Kidney (tissue), 22 donors: ENCODE data around the gene TICAM2. TPM values are rescaled to one million over a fixed set of nuclear protein-coding genes. Genes with fewer than 3 reads are reported as not detected.
"Not testable (repeated sequence)": the region's sequence is repeated elsewhere in the genome, so short reads cannot be mapped to it uniquely, and the experiment has no call there.

ENCODE experiments used
- DNase-seq, 5 donors: peaks; one replicate each; pipeline ENCODE4 v3.0.0-alpha.2; 2013 to 2020
- FAIRE-seq: peaks from 2 replicates; lab custom pipeline; 2012; peaks lifted over from hg19 to GRCh38; lab: Jason Lieb, UNC
- H3K27ac ChIP-seq, 2 donors: one replicate each; pipeline ENCODE4 v1.7.0; 2013; ENCODE audit warnings: low read depth in 2 of 2, low read length in 2 of 2, inconsistent platforms in 1 of 2
- H3K27me3 ChIP-seq: one replicate; pipeline ENCODE4 v1.7.1; 2013; ENCODE audit warnings: low read length, inconsistent platforms; ENCODE audit not compliant: control insufficient read depth, insufficient read depth
- H3K36me3 ChIP-seq, 3 donors: one replicate each; pipeline versions ENCODE4 v1.7.0 to v1.7.1; 2013; ENCODE audit warnings: low read length in 3 of 3, control low read depth in 1 of 3, inconsistent platforms in 1 of 3; ENCODE audit not compliant: insufficient read depth in 3 of 3, control insufficient read depth in 2 of 3
- H3K4me1 ChIP-seq, 3 donors: one replicate each; pipeline versions ENCODE4 v1.7.0 to v1.7.1; 2013; ENCODE audit warnings: low read length in 3 of 3, inconsistent platforms in 1 of 3, low read depth in 1 of 3; ENCODE audit not compliant: control insufficient read depth in 2 of 3, insufficient read depth in 2 of 3
- H3K4me3 ChIP-seq, 3 donors: one replicate each; pipeline versions ENCODE4 v1.7.0 to v1.8.1; 2013; ENCODE audit warnings: low read length in 3 of 3, control low read depth in 1 of 3, inconsistent platforms in 1 of 3
- H3K9ac ChIP-seq, 3 donors: one replicate each; pipeline versions ENCODE4 v1.7.0 to v1.7.1; 2013; ENCODE audit warnings: low read length in 3 of 3, control low read depth in 1 of 3, inconsistent platforms in 1 of 3
- H3K9me3 ChIP-seq, 3 donors: one replicate each; pipeline versions ENCODE4 v1.7.0 to v1.7.1; 2013; ENCODE audit warnings: low read length in 3 of 3, control low read depth in 1 of 3, inconsistent platforms in 1 of 3; ENCODE audit not compliant: control insufficient read depth in 2 of 3, insufficient read depth in 1 of 3
- intact Hi-C: fragments of 100-400 bp; cut with DNase I; formaldehyde crosslinking; loops from one replicate; pipeline ENCODE4 v1.11.1; 2022
- long read RNA-seq, 10 donors: library from polyadenylated mRNA in 1 of 10; unstranded in 1 of 10; transcript quantifications; one replicate each; pipeline ENCODE4 v2.0.0 and lab custom pipeline, GENCODE V29; 2021 to 2026
- polyA plus RNA-seq: library from polyadenylated mRNA; stranded (reverse); fragments of 350-450 nt; fragmentation: Illumina TruSeq; extraction: RNeasy Lipid Tissue Mini Kit (QIAGEN cat#74804); gene quantifications from one replicate; pipeline ENCODE4 v1.2.3, GENCODE V29; 2014; ENCODE audit warnings: low read depth, low replicate concordance; ENCODE audit not compliant: insufficient read depth
- total RNA-seq: library from RNA; stranded (reverse); fragmentation: NEBNext Ultra II Directional; extraction: Animal tissue kit (Norgen Biotek cat#: 25700); gene quantifications from one replicate; pipeline ENCODE4 v1.2.1, GENCODE V29; 2021
- TF ChIP-seq, protein P1 (sequence below): IDR thresholded peaks from 3 replicates; pipeline ENCODE4 v1.5.1; 2012; ENCODE audit warnings: mild to moderate bottlenecking, moderate library complexity, borderline replicate concordance; ENCODE audit not compliant: insufficient read depth; ENCODE audit errors: extremely low read depth
- donor health status: control.
- donor health status: control.
- donor health status: control.
- donor health status: control.
- donor health status: control.
- donor health status: DM: yes; HTN: yes; CAD: no.
- donor health status: Normal renal cell carcinoma (clear cell type).

TICAM2 gene, protein sequence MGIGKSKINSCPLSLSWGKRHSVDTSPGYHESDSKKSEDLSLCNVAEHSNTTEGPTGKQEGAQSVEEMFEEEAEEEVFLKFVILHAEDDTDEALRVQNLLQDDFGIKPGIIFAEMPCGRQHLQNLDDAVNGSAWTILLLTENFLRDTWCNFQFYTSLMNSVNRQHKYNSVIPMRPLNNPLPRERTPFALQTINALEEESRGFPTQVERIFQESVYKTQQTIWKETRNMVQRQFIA
- 7.6 TPM for total RNA-seq
- polyA plus RNA-seq: 2.0 TPM
- long read RNA-seq, donor 1, partial matches to known transcripts: 0 of 1 reads
- long read RNA-seq, donor 1, other reads (novel, unspliced or antisense): 0 of 1 reads
- long read RNA-seq, donor 2: 0 reads
- long read RNA-seq, donor 3, partial matches to known transcripts: 0 of 1 reads
- long read RNA-seq, donor 3, other reads (novel, unspliced or antisense): 0 of 1 reads
- long read RNA-seq, donor 4: 0 reads
- long read RNA-seq, donor 5: 0 reads
- long read RNA-seq, donor 6: 0 reads
- long read RNA-seq, donor 7, partial matches to known transcripts: 0 of 2 reads
- long read RNA-seq, donor 7, other reads (novel, unspliced or antisense): 1 of 2 reads
- long read RNA-seq, donor 8, partial matches to known transcripts: 0 of 1 reads
- long read RNA-seq, donor 8, other reads (novel, unspliced or antisense): 0 of 1 reads
- long read RNA-seq, donor 9: 0 reads
- long read RNA-seq, donor 10, partial matches to known transcripts: 0 of 1 reads
- long read RNA-seq, donor 10, other reads (novel, unspliced or antisense): 0 of 1 reads

DNA sequence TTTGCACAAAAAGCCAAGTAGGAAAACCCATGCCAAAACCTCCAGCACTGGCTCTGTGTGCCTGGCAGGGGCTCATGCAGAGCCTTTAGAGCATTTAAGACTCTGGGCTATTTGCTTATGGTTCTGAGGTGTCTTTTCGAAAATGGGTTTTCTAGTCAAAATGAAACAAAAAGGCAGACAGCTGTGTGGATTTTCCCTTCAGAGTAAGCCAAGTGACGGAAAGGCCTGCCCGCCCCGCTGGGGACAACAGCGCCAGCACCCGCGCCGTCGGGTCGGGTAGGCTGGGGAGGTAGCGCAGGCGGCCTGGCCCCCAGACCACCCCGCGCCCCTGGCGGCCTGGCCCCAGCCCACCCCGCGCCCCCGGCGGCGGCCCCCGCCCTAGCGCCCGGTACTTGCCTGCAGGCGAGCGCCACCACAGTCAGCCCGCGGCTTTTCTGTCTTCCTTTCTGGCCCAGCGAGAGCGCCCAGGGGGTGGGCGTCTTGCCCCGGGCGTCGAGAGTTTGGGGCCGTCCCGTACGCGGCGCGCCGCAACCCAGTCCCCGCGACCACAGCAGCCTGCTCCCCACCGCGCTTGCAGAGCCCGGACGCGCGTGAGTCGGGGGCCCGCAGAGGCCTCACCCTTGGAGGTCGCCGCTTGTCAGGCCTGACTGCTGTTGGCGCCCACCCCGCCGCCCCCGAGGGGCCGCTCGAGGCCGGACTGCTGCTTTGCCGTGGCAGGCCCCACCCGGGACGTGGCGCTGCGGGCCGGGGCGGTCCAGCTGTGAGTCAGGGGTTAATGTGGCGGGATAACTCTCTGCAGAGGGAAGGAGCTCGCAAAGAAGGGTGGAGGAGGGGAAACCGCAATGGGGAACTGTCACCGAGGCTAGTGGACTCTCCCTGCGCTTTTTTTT, at the start of gene TICAM2:
Gene TICAM2 (minus strand): TSS at position 779 of the 890 bp plus-strand sequence. CDS start 21,223 bp downstream, outside the sequence.
- Histone ChIP-seq H3K27me3 (no peaks in the 10 kb centered on the region), H3K9ac (peak within 1 kb of the TSS; percentile 54 to 65 (median 55)), H3K9me3 (no peaks in the 10 kb centered on the region), H3K4me3 (peak within 1 kb of the TSS; percentile 61 to 73 (median 71)), H3K27ac (peak within 1 kb of the TSS; percentile 70 to 86), H3K4me1 (peaks cover 0 to 11% (median 0%) of the 10 kb centered on the region in 3 donors), H3K36me3 (no peaks in the 10 kb centered on the region)
- intact Hi-C loops: no loop called here
- TF ChIP-seq, protein P1, sequence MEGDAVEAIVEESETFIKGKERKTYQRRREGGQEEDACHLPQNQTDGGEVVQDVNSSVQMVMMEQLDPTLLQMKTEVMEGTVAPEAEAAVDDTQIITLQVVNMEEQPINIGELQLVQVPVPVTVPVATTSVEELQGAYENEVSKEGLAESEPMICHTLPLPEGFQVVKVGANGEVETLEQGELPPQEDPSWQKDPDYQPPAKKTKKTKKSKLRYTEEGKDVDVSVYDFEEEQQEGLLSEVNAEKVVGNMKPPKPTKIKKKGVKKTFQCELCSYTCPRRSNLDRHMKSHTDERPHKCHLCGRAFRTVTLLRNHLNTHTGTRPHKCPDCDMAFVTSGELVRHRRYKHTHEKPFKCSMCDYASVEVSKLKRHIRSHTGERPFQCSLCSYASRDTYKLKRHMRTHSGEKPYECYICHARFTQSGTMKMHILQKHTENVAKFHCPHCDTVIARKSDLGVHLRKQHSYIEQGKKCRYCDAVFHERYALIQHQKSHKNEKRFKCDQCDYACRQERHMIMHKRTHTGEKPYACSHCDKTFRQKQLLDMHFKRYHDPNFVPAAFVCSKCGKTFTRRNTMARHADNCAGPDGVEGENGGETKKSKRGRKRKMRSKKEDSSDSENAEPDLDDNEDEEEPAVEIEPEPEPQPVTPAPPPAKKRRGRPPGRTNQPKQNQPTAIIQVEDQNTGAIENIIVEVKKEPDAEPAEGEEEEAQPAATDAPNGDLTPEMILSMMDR: peak; percentile 6
- FAIRE-seq: no peak
- peak; percentile 53 to 87 (median 77) for DNase-seq

DNA sequence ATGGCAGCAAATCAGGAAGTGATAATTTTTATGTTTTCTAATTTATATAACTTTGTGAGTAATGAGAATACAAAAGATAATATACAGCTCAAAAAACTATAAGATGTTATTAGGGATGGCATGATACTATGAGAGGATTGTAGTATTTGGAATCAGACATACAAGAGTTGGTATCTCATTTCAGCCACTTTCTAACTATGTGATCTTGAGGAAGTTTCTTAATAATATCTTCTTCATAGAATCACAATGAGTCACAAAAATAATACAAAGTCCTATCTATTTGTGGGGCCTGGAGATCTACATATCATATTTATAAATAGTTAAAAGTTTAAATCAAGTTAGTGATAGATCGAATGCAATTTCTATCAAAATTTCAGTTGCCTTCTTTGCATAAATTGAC, 47.3 kb upstream of the TICAM2 start:
- FAIRE-seq (no peak), DNase-seq (no peak)
- H3K27me3 ChIP-seq: no peaks in the 10 kb centered on the region
- H3K4me3 ChIP-seq: no peak overlapping the region
- H3K9me3 ChIP-seq: no peaks in the 10 kb centered on the region
- H3K9ac ChIP-seq: no peak overlapping the region
- no peaks in the 10 kb centered on the region for H3K4me1 ChIP-seq
- intact Hi-C loops: no loop called here
- TF ChIP-seq, protein P1: no peak
- H3K36me3 ChIP-seq: no peaks in the 10 kb centered on the region
- H3K27ac ChIP-seq: no peak overlapping the region

DNA sequence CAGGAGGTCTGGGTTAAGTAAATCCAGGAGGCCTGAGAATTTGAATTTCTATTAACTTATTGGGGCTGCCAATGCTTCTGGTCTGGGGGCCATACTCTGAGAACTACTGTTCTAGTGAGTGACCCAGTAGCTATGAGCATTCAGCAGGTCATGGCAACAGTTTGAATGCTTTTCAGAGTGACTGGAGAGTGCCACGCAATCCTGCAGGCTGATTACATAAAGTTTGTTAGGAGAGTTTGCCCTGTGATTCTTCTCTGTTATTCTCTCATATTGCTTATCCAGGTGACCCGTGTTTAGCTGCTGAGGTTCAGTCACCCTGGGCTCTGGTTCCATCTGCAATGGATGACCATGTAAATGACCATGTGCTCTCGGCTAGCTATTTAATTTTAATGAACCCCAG, 45.8 kb upstream of the TICAM2 start:
- TF ChIP-seq, protein P1: no peak
- no peak for DNase-seq
- H3K4me3 ChIP-seq: no peak overlapping the region
- no peaks in the 10 kb centered on the region for H3K4me1 ChIP-seq
- no peaks in the 10 kb centered on the region for H3K36me3 ChIP-seq
- H3K9me3 ChIP-seq: no peaks in the 10 kb centered on the region
- FAIRE-seq: no peak
- intact Hi-C loops: no loop called here
- no peaks in the 10 kb centered on the region for H3K27me3 ChIP-seq
- H3K27ac ChIP-seq: no peak overlapping the region
- H3K9ac ChIP-seq: no peak overlapping the region

DNA sequence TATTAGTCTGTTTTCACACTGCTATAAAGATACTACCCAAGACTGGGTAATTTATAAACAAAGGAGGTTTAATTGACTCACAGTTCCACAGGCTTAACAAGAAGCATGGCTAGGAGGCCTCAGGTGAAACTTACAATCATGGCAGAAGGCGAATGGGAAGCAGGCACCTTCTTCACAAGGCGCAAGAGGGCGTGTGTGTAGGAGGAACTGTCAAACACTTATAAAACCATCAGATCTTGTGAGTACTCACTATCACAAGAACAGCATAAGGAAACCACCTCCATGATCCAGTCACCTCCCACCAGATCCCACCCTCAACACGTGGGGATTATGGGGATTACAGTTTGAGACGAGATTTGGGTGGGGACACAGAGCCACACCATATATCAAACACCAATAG, 43.1 kb upstream of the TICAM2 start:
- H3K9ac ChIP-seq, H3K27me3 ChIP-seq, H3K36me3 ChIP-seq, H3K4me1 ChIP-seq, H3K27ac ChIP-seq, H3K4me3 ChIP-seq, FAIRE-seq, DNase-seq, intact Hi-C loops, H3K9me3 ChIP-seq: not testable (repeated sequence)
